ENCODE measurements around the gene GRM5. TPM values are rescaled to one million over a fixed set of nuclear protein-coding genes. Genes with fewer than 3 reads are reported as not detected.
"Not testable (repeated sequence)": the region's sequence is repeated elsewhere in the genome, so short reads cannot be mapped to it uniquely, and the experiment has no call there.

Gene GRM5
- total RNA-seq = 0.53 TPM
- 0.01 TPM for polyA plus RNA-seq

DNA sequence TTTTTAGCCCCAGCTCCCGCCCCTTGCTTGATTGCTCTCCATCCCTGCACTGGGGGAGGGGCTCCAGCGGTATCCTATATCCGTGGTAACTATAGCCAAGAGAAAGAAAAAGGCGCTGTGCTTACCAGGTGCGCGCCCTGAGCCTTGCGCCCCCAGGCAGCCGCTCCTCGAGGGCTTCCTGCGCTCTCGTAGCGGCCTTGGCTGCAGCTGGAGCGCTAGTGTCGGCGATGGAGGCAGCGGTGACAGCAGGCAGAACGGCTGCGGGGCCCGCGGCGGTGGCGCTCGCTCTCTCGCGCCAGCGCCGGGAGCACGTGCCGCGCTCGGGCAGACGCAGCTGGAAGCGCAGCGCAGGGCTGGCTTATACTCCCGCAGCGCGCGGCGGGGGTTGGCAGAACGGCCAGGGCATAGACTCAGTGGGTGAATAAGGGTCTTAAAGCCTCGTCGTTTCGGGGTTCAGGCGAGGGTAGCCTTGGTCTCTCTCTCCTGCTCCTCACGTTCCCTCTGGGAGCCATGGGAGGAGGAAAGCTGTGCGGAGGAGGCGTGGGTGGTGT, at the start of gene GRM5:
Gene GRM5 (minus strand): TSS at position 332 of the 551 bp plus-strand sequence. CDS start 18,110 bp downstream, outside the sequence.
- H3K4me1 ChIP-seq (ENCODE audit: insufficient read depth); H3K4me3 ChIP-seq (ENCODE audit: low read depth, low read length); H3K36me3 ChIP-seq (ENCODE audit: insufficient read depth); H3K27ac ChIP-seq (ENCODE audit: low read depth); DNase-seq (ENCODE audit: extremely low spot score): not testable (repeated sequence)
- 1% methylated on average over 47 of the region's 47 CpGs for whole genome bisulfite sequencing

DNA sequence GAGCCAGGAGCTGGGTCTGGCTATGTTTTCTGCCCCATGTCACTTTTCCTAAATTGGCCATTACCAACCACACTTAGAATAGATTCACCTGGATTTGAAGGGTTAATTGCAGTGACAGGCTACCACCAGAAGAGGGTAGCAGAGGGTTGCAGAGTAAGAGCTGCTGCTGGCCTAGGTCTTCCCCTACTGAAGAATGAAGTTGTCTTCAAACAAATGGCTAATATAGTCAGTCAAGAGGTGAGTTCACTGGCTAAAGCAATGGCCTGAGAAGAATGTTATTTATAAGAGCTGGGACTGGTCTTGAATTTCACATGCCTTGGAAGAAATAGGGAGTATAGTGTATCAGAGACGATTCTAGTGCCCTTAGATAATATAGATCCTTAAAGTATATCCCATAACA, 32.2 kb upstream of the GRM5 start:
- not testable (repeated sequence) for H3K36me3 ChIP-seq (ENCODE audit: insufficient read depth); DNase-seq (ENCODE audit: extremely low spot score); H3K4me1 ChIP-seq (ENCODE audit: insufficient read depth); H3K27ac ChIP-seq (ENCODE audit: low read depth); H3K4me3 ChIP-seq (ENCODE audit: low read depth, low read length)
- WGBS = 93% methylated on average over 1 of the region's 1 CpG

DNA sequence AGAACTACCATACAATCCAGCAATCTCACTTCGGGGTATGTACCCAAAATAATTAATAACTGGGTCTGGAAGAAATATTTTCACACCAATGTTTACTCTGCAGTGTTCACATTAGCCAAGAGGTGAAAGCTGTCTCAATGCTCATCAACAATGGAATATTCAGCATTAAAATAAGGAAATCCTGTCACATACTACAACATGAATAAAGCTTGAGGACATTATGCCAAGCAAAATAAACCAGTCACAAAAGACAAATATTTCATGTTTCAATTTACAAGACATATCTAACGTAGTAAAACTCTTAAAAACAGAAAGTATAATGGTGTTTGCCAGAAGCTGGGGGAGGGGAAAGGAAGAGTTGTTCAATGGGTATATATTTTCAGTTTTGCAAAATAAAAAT, 28.0 kb upstream of the GRM5 start:
- H3K4me3 ChIP-seq (ENCODE audit: low read depth, low read length); H3K4me1 ChIP-seq (ENCODE audit: insufficient read depth); H3K27ac ChIP-seq (ENCODE audit: low read depth); DNase-seq (ENCODE audit: extremely low spot score); H3K36me3 ChIP-seq (ENCODE audit: insufficient read depth): not testable (repeated sequence)
- 45% methylated on average over 2 of the region's 2 CpGs for WGBS

DNA sequence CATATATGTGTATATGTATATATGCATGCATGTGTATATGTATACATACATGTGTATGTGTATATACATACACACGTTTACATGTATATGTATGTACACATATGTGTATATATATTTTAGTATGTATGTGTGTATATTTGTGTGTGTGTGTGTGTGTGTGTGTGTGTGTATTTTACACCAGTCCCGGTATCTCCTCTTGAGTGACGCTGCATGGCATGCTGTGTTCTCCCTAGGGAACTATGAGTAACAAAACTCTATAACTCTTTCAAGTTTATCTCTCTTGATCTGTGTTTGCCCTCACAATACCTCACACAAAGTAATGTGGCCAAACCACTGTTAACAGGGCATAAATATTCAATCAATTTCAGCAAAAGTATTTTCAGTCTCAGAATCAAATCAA, 19.2 kb upstream of the GRM5 start:
- WGBS = 60% methylated on average over 3 of the region's 3 CpGs
- not testable (repeated sequence) for H3K4me3 ChIP-seq (ENCODE audit: low read depth, low read length); H3K4me1 ChIP-seq (ENCODE audit: insufficient read depth); H3K36me3 ChIP-seq (ENCODE audit: insufficient read depth); H3K27ac ChIP-seq (ENCODE audit: low read depth); DNase-seq (ENCODE audit: extremely low spot score)

DNA sequence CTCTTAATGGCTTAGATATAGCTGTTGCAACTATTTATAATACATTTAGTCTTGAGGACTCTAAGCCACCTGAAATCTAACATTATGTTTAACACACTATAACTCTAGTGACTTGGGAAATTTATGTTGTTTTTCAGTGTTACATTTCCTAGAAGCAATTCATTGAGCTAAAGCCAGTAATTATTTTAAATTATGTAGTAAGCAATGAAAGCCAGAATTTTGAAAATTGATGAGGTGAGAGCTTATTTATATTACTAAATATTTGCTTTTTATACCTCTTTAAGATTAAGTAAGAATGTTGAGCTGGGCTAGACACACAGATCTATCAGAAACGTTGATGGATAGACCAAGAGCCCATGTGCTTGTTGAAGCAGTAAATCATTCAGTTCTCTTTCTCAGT, 5.1 kb upstream of the GRM5 start:
- not testable (repeated sequence) for H3K4me1 ChIP-seq (ENCODE audit: insufficient read depth); DNase-seq (ENCODE audit: extremely low spot score); H3K4me3 ChIP-seq (ENCODE audit: low read depth, low read length); H3K27ac ChIP-seq (ENCODE audit: low read depth); H3K36me3 ChIP-seq (ENCODE audit: insufficient read depth)
- 36% methylated on average over 1 of the region's 1 CpG for WGBS

DNA sequence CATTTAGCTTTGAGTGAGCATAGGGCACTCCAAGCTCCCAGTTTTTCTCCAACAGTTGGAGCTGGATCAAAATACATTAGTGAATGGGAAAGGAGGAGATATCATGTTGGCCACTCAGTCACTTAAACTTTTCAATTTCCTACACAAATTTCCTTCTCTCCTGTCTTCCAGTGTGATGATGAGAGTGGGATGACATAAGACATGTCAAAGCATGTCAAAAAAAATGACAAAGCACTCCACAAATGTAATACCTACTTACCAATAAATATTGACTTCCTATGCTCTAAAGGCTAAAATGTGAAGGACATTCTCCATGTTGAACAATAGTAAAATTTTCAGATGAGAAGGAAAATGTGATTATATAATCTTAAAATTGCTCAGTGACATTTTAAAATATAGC, 1.5 kb upstream of the GRM5 start:
- H3K4me3 ChIP-seq (ENCODE audit: low read depth, low read length) = no peak overlapping the region
- H3K36me3 ChIP-seq (ENCODE audit: insufficient read depth) = no peaks in the 10 kb centered on the region
- no peak overlapping the region for H3K27ac ChIP-seq (ENCODE audit: low read depth)
- DNase-seq (ENCODE audit: extremely low spot score) = no peak
- H3K4me1 ChIP-seq (ENCODE audit: insufficient read depth) = no peaks in the 10 kb centered on the region

DNA sequence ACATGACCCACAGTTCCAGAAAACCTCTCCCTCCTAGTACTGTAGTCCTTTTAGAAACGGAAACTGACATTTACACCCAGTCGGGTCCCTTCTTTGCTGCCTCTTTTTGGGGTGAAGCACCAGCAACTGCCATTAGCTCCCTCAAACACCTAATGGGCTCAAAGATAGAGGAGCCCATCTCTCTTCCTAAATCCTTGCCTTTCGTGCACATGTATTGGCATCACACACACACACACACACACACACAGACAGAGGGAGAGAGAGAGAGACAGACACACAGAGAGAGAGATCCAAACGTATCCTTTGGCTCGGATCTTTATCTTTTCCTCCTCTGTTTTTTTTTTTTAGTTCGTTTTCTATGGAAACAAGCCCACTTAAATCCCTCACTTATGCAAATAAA, 716 bp downstream of the GRM5 start:
- H3K4me3 ChIP-seq (ENCODE audit: low read depth, low read length) = no peak overlapping the region
- no peak overlapping the region for H3K27ac ChIP-seq (ENCODE audit: low read depth)
- 26% methylated on average over 6 of the region's 6 CpGs for WGBS
- DNase-seq (ENCODE audit: extremely low spot score) = no peak
- no peaks in the 10 kb centered on the region for H3K4me1 ChIP-seq (ENCODE audit: insufficient read depth)
- H3K36me3 ChIP-seq (ENCODE audit: insufficient read depth) = no peaks in the 10 kb centered on the region

DNA sequence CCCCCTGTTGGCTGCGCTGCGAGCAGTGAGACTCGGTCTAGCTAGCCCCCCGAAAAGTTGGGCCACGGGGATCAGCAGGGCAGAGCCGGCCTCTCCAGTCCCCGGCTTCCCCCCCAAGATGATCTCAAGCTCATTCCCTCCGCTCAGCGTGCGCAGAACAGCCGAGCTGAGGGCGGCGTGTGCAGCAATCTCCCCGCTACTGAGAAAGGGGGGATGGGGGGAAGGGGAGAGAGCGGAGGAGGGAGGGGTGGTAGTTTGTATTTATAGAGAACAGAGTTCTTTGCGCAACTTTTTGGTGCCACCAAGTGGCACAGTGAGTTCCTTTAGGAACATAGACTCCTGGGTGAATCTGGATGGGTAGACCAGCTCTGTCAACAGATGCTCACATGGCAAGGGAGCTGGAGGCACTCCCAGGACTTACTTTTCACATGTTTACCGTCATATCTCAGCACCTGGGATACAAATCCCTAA, 2.3 kb downstream of the GRM5 start:
- WGBS = 7% methylated on average over 17 of the region's 17 CpGs
- H3K27ac ChIP-seq (ENCODE audit: low read depth); DNase-seq (ENCODE audit: extremely low spot score); H3K4me3 ChIP-seq (ENCODE audit: low read depth, low read length); H3K4me1 ChIP-seq (ENCODE audit: insufficient read depth); H3K36me3 ChIP-seq (ENCODE audit: insufficient read depth): not testable (repeated sequence)

DNA sequence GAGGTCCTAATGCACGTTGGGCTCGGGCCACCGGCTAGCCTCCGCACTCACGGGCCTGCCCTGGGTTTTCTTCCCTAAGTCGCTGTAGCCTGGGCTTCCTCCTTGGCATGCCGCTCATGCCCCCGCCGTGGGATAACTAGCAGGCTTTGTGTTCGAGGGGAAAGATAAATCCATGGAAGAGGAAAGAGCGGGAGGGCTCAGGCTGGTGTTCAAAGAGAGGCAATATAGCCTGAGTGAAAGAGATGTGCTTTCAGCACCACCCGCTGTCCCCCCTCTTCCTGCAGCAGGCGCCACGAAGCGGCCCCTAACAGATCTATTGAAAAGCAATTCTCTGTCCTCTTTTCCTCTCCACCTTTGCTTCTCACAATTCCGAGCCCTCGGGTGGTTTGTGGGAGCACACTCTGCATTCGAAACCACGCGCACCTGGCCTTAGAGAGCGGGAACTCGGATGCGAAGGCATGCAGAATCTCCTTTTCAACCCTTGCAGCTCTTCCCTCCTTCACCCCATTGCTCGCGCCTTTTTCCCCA, 2.9 kb downstream of the GRM5 start:
- whole genome bisulfite sequencing = 5% methylated on average over 23 of the region's 25 CpGs
- not testable (repeated sequence) for H3K4me3 ChIP-seq (ENCODE audit: low read depth, low read length)

DNA sequence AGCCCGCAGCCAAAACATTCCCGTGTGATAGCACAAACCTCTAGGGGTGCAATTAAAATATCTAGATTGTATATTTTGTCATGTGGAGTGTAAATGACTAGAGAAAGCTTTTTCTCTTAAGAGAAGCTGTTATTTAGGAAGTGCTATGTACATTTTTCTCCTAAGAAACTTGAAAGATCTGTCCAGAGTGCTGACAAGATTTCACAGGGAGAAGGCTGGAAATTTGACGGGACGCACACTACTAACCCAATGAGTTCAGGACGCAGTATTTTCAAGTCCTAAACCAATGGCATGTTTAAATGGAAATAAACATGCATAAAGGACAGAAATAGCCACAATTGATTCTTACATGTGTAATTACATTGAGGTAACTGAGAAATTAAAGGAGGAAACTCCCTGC, 3.9 kb downstream of the GRM5 start:
- H3K4me3 ChIP-seq (ENCODE audit: low read depth, low read length) = not testable (repeated sequence)

More for the DNA sequence above, 2.9 kb downstream of the GRM5 start:
- DNase-seq (ENCODE audit: extremely low spot score); H3K4me1 ChIP-seq (ENCODE audit: insufficient read depth); H3K27ac ChIP-seq (ENCODE audit: low read depth); H3K36me3 ChIP-seq (ENCODE audit: insufficient read depth): not testable (repeated sequence)

DNA sequence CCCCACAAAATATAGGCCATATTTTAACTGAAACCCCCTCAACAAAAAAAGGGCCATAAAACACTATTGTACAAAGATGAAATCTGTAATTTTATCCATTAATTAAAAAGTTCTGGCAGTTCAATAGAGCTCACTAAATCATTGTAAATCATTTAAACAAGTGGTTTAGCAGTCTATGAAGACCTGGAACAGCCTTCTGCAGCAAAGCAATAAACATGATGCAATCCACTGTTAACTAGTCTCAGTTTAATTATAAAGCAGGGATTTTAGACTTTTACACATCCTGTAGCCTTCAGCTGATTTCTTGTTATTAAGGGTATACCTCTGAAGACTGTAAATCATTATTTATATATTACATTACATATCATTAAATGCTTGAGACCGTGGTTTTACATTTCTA, 8.4 kb downstream of the GRM5 start:
- H3K4me3 ChIP-seq (ENCODE audit: low read depth, low read length); H3K36me3 ChIP-seq (ENCODE audit: insufficient read depth); H3K4me1 ChIP-seq (ENCODE audit: insufficient read depth); DNase-seq (ENCODE audit: extremely low spot score); H3K27ac ChIP-seq (ENCODE audit: low read depth): not testable (repeated sequence)
- WGBS = 72% methylated on average over 1 of the region's 1 CpG

More for the DNA sequence above, 3.9 kb downstream of the GRM5 start:
- not testable (repeated sequence) for H3K4me1 ChIP-seq (ENCODE audit: insufficient read depth); H3K36me3 ChIP-seq (ENCODE audit: insufficient read depth); H3K27ac ChIP-seq (ENCODE audit: low read depth); DNase-seq (ENCODE audit: extremely low spot score)
- 23% methylated on average over 5 of the region's 5 CpGs for WGBS

DNA sequence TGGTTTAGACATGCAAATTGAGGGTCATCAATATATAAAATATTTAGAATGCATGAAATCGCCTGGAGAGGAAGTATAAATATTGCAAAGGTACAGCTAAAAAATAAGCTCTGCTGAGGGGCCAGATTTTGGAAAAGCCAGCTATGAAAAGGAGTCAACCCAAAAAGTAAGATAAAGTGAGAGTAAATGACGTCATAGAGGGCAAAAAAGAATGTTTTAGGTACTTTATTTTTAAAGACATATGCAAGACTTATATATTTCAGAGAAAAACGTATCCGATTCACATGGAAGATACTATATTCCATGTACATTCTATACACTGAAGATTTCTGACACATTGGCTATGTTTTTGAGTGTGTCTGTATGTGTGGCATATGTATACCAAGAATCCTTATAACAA, 13.6 kb downstream of the GRM5 start:
- no peak for DNase-seq (ENCODE audit: extremely low spot score)
- H3K4me3 ChIP-seq (ENCODE audit: low read depth, low read length) = no peak overlapping the region
- no peaks in the 10 kb centered on the region for H3K4me1 ChIP-seq (ENCODE audit: insufficient read depth)
- H3K36me3 ChIP-seq (ENCODE audit: insufficient read depth) = no peaks in the 10 kb centered on the region
- H3K27ac ChIP-seq (ENCODE audit: low read depth) = no peak overlapping the region
- 78% methylated on average over 4 of the region's 4 CpGs for WGBS

DNA sequence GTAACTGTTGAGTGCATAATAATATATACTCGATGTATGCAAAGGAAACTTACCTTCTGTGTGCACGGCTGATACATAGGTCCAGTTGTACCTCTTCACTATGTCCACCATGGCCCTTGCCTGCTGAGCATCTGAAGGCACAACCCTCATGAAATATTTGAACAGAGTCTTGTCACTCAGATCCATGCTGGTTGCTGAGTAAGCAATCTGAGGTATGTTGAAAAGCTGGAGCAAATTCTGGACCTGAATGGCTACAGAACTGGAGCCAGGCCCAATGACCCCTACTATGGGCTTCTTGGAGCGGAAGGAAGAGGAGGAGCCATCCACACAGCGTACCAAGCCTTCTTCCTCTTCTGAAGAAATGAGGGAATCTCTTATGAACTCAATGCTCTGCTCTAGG, 18.6 kb downstream of the GRM5 start:
- not testable (repeated sequence) for DNase-seq (ENCODE audit: extremely low spot score); H3K4me3 ChIP-seq (ENCODE audit: low read depth, low read length); H3K4me1 ChIP-seq (ENCODE audit: insufficient read depth); H3K36me3 ChIP-seq (ENCODE audit: insufficient read depth); H3K27ac ChIP-seq (ENCODE audit: low read depth)
- 89% methylated on average over 4 of the region's 4 CpGs for WGBS

DNA sequence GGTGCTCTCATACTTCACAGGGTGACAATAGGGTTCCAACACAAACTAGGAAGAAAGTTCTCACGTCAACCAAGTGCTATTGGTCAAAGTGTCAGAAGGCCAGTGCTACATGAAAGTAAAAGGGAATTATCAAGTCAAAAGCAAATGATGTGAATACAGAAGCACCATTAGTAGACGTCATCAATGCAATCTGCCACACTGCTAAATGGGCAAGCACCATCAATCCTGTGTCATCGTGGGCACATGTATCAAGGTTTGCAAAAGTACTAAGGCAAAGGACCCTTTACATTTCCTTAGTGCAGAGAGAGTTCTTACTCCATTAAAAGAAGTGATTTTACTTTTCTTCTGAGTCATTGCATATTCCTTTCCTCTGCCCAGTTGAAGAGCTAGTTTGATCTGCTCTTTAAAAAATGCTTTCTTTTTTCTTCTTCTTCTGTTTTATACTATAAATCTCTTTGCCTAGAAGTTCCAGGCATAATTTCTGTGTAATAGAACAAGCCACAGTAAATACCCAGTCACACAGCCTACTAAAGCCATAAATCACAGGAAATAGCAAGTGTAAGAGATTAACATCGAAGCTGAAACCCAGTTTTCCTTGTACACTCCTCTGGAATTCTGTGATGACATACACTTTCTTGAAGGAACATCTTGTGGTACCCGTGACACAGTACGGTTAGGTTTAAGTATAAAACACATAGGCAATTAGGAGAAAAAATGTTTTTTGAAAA, 21.8 kb downstream of the GRM5 start:
- WGBS = 69% methylated on average over 6 of the region's 6 CpGs
- not testable (repeated sequence) for DNase-seq (ENCODE audit: extremely low spot score); H3K27ac ChIP-seq (ENCODE audit: low read depth); H3K36me3 ChIP-seq (ENCODE audit: insufficient read depth); H3K4me1 ChIP-seq (ENCODE audit: insufficient read depth); H3K4me3 ChIP-seq (ENCODE audit: low read depth, low read length)
